ENCODE measurements around the gene ZNF385B. TPM values are rescaled to one million over a fixed set of nuclear protein-coding genes. Genes with fewer than 3 reads are reported as not detected.
"Not testable (repeated sequence)": the region's sequence is repeated elsewhere in the genome, so short reads cannot be mapped to it uniquely, and the experiment has no call there.

The ZNF385B gene
- total and polyA plus RNA-seq, 5 experiments from 2014 or later = not detected

DNA sequence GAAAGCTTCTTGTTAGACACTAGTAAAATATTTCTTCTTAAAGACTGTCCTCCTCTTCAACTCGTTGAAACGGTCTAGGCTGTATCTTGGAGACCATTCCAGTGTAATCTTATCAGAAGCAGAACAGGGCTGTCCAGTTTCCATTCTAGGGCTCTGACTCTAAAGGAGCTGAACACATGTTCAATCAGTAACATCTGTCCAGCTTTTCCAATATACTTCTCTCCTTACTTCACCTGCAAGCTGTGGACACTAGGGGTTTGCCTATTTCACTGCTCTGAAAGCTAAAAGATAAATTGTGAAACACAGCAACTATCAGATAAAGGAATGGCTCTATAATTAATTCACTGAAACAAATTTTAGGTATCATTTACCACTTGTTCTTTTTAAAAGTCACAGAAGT, 73.8 kb downstream of the ZNF385B start:
- POLR2A ChIA-PET = no interaction called here
- Mint-ChIP-seq H3K27ac (no peak overlapping the region), H3K4me1 (no peaks in the 10 kb centered on the region), H3K4me3 (no peak overlapping the region), H3K36me3 (no peaks in the 10 kb centered on the region), H3K27me3 (peaks cover 0 to 2% (median 0%) of the 10 kb centered on the region in 5 donors), H3K9me3 (peaks cover 0 to 12% (median 3%) of the 10 kb centered on the region in 9 donors)
- DNase-seq (no peak), ATAC-seq (no peak)

DNA sequence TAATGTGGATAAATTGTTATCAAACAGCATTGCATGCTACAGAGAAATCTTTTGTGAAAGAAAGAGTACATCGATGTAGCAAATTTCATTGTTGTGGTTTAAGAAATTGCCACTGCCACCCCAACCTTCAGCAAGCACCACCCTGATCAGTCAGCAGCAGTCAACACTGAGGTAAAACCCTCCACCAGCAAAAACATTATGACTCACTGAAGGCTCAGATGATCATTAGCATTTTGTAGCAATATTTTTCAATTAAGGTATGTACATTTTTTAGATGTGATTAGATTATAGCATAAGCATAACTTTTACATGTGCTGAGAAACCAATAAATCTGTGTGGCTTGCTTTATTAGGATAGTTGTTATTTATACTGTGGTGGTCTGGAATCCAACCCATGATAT, 75.5 kb downstream of the ZNF385B start:
- H3K4me3 Mint-ChIP-seq = no peak overlapping the region
- DNase-seq (no peak), ATAC-seq (no peak)
- POLR2A ChIA-PET = no interaction called here
- H3K4me1 Mint-ChIP-seq = no peaks in the 10 kb centered on the region
- H3K36me3 Mint-ChIP-seq = no peaks in the 10 kb centered on the region
- peaks cover 0 to 2% (median 2%) of the 10 kb centered on the region in 5 donors for H3K27me3 Mint-ChIP-seq
- peaks cover 0 to 12% (median 3%) of the 10 kb centered on the region in 9 donors for H3K9me3 Mint-ChIP-seq
- H3K27ac Mint-ChIP-seq = no peak overlapping the region

DNA sequence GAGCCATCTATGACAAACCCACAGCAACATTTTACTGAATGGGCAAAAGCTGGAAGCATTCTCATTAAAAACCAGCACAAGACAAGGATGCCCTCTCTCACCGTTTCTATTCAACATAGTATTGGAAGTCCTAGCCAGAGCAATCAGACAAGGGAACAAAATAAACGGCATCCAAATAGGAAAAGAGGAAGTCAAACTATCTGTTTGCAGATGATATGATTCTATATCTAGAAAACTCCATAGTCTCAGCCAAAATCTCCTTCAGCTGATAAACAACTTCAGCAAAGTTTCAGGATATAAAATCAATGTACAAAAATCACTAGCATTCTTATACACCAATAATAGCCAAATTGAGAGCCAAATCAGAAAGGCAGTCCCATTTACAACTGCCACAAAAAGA, 79.1 kb downstream of the ZNF385B start:
- peaks cover 0 to 12% (median 3%) of the 10 kb centered on the region in 9 donors for H3K9me3 Mint-ChIP-seq
- POLR2A ChIA-PET, H3K4me1 Mint-ChIP-seq, H3K4me3 Mint-ChIP-seq, H3K36me3 Mint-ChIP-seq, ATAC-seq, H3K27me3 Mint-ChIP-seq, DNase-seq, H3K27ac Mint-ChIP-seq: not testable (repeated sequence)

DNA sequence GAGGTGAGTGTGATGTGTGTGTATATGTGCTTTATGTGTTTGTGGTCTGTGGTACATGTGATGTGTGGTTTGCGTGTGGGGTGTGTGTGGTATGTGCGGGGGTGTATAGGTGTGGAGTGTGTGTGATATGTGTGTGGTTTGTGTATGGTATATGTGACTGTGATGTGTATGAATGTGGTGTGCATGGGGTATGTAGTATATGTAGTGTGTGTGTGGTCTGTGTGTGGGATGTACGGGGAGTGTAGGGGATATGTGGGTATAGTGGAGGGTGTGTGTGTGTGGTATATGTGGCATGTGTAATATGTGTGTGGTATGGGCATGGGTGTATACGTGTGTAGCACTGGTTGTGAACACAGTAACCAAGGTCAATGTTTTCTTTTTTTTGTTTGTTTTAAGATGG, 87.4 kb downstream of the ZNF385B start:
- no peak overlapping the region for H3K27ac Mint-ChIP-seq
- peaks cover 0 to 15% (median 0%) of the 10 kb centered on the region in 9 donors for H3K9me3 Mint-ChIP-seq
- H3K36me3 Mint-ChIP-seq = no peaks in the 10 kb centered on the region
- ATAC-seq (no peak), DNase-seq (no peak)
- peaks cover 5 to 32% (median 9%) of the 10 kb centered on the region in 5 donors for H3K27me3 Mint-ChIP-seq
- H3K4me3 Mint-ChIP-seq = no peak overlapping the region
- no peaks in the 10 kb centered on the region for H3K4me1 Mint-ChIP-seq
- POLR2A ChIA-PET = no interaction called here

DNA sequence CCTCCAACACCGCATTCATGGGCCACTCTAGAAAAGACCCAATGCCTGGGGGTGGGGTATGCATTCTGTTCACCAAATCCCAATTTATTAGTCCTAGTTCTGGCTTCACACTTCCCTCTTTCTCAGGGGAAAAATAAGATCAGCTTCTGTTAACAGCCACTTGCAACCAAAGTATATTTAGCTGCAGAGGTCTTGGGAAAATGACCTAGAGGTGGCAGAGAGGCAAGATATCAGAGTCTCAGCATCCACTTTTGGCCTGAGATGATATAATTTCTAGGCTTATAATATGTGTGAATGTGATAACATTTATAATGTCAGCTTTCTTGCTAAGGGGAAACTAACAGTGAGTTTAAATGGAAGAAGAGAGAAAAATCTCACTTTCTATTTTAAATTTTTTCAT, 89.1 kb downstream of the ZNF385B start:
- POLR2A ChIA-PET = no interaction called here
- no peak overlapping the region for H3K27ac Mint-ChIP-seq
- no peaks in the 10 kb centered on the region for H3K36me3 Mint-ChIP-seq
- H3K4me1 Mint-ChIP-seq = no peaks in the 10 kb centered on the region
- ATAC-seq = no peak
- H3K27me3 Mint-ChIP-seq = peaks cover 6 to 33% (median 10%) of the 10 kb centered on the region in 5 donors
- DNase-seq = no peak
- peaks cover 0 to 11% (median 0%) of the 10 kb centered on the region in 9 donors for H3K9me3 Mint-ChIP-seq
- H3K4me3 Mint-ChIP-seq = no peak overlapping the region

DNA sequence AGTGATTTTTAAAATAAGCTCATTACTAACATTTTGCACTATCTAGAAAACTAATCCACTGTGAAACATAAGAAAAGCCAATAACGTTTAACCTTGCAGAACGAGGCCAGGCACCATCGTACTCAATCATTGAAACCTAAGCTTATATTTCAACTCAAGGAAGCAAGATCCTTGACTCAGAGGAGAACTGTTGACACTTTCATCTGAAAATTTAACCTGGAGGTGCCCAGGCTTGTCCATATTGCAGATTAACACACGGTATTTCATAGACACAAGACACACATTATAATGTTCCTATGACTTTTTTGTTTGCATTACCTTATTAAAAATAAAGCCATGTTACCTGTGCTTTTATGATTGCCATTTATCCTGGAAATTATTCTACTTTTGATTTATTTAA, 89.6 kb downstream of the ZNF385B start:
- Mint-ChIP-seq H3K9me3 (peaks cover 0 to 11% (median 0%) of the 10 kb centered on the region in 9 donors), H3K4me1 (no peaks in the 10 kb centered on the region), H3K36me3 (no peaks in the 10 kb centered on the region), H3K27me3 (peaks cover 6 to 37% (median 11%) of the 10 kb centered on the region in 5 donors), H3K4me3 (no peak overlapping the region), H3K27ac (no peak overlapping the region)
- DNase-seq (no peak), ATAC-seq (no peak)
- POLR2A ChIA-PET = no interaction called here

DNA sequence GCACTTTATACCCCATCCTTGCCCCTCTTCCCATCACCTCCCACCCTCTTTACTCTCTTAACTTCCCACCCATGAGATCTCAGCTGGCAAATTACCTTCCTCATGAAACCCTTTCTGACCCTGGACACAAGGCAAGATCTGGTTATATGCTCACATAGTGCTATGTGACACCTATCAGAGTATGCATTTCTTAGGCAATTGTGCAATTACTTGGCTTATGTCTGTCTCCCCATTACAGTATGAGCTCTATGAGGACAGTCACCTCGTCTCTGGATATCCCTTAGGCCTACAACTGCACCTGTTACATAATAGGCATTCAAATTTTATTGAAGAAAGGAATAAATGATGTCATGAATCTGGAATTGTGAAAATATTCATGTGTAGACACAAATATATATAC, 91.4 kb downstream of the ZNF385B start:
- H3K4me3 Mint-ChIP-seq = no peak overlapping the region
- H3K27ac Mint-ChIP-seq = no peak overlapping the region
- POLR2A ChIA-PET = no interaction called here
- DNase-seq (no peak), ATAC-seq (no peak)
- peaks cover 0 to 11% (median 0%) of the 10 kb centered on the region in 9 donors for H3K9me3 Mint-ChIP-seq
- H3K4me1 Mint-ChIP-seq = no peaks in the 10 kb centered on the region
- H3K36me3 Mint-ChIP-seq = peaks cover 0 to 1% (median 0%) of the 10 kb centered on the region in 3 donors
- H3K27me3 Mint-ChIP-seq = peaks cover 8 to 35% (median 14%) of the 10 kb centered on the region in 5 donors

DNA sequence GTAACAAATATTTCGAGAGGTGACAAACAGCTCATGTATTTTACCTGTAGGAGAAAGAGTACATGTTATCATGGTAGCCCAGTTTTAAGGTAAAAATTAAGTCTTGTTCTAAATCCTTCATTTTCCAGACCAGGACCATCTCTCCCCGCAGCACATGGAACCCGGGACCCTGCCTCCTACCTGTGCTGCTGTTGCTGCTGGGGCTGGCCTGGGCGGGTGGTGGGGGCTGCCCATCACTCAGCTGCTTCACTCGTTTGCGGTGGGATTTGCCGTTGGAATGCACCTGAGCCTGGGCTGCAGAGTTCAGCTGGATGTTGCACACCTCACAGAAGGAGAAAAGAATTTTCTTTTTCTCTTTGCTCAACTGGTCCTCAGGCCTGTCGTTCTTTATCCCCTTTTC, 92.1 kb downstream of the ZNF385B start:
- no peak overlapping the region for H3K4me3 Mint-ChIP-seq
- H3K9me3 Mint-ChIP-seq = peaks cover 0 to 15% (median 3%) of the 10 kb centered on the region in 9 donors
- no peaks in the 10 kb centered on the region for H3K4me1 Mint-ChIP-seq
- peaks cover 0 to 8% (median 0%) of the 10 kb centered on the region in 3 donors for H3K36me3 Mint-ChIP-seq
- H3K27me3 Mint-ChIP-seq = peaks cover 10 to 34% (median 14%) of the 10 kb centered on the region in 5 donors
- ATAC-seq (no peak), DNase-seq (no peak)
- H3K27ac Mint-ChIP-seq = no peak overlapping the region
- POLR2A ChIA-PET = no interaction called here

DNA sequence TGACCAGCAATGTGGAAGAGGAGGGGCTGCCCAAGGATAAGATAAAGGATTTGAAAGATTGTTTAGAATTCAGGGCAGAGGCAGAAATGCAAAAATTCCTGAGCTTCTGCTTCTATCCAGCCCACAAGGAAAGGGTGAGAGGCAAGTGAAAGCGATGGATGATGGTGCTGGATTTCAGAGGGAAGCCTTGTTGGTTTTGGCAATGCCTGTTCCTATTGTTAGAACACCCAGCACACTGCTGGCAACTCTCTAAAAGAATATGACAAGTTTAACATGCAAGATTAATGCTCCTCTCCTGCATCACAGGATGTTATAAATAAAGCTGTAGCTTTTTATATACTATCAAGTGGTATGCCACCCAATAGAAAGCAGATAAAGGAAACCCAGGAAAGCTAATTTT, 92.6 kb downstream of the ZNF385B start:
- peaks cover 0 to 9% (median 0%) of the 10 kb centered on the region in 3 donors for H3K36me3 Mint-ChIP-seq
- no peak overlapping the region for H3K4me3 Mint-ChIP-seq
- H3K27me3 Mint-ChIP-seq = peaks cover 7 to 28% (median 10%) of the 10 kb centered on the region in 5 donors
- ATAC-seq (no peak), DNase-seq (no peak)
- POLR2A ChIA-PET = no interaction called here
- H3K9me3 Mint-ChIP-seq = peaks cover 0 to 15% (median 7%) of the 10 kb centered on the region in 9 donors
- H3K4me1 Mint-ChIP-seq = no peaks in the 10 kb centered on the region
- H3K27ac Mint-ChIP-seq = no peak overlapping the region

DNA sequence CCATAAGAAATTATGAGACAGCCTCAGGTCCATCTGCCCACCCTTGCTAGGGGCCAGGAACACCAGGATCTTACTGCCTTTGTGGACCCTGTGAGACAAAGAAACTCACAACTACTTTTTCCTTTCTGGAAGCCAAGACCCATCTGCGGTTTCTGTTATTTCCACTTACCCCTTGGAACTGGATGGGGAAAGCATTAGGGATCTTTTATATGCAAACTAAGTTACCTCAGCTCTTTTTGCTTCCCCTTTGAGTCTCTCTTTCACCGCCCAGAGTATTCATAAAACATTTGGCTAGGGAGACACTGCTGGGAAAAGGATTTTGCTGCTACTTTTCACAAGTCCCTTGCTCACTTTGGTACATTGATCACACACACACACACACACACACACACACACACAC, 95.7 kb downstream of the ZNF385B start:
- Mint-ChIP-seq H3K36me3 (peaks cover 0 to 9% (median 0%) of the 10 kb centered on the region in 3 donors), H3K4me3 (no peak overlapping the region), H3K27ac (no peak overlapping the region), H3K4me1 (no peaks in the 10 kb centered on the region), H3K9me3 (peaks cover 0 to 15% (median 9%) of the 10 kb centered on the region in 9 donors), H3K27me3 (peaks cover 7 to 18% (median 12%) of the 10 kb centered on the region in 5 donors)
- DNase-seq (no peak), ATAC-seq (no peak)
- POLR2A ChIA-PET = no interaction called here

DNA sequence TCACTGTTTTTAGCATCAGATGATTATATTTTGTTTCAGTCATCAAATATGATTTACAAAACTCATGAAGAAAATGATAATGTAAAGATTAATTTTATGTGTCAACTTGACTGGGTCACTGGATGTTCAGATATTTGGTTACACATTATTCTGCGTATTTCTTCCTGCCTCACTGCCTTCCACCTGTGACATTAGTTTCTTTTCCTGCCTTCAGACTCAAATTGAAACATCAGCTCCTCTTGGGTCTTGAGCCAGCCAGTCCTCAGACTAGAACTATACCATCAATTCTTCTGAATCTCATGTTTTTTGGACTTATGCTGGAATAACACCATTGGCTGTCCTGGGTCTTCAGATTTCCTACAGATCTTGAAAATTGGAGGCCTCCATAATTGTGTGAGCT, 96.7 kb downstream of the ZNF385B start:
- Mint-ChIP-seq H3K36me3 (peaks cover 0 to 9% (median 0%) of the 10 kb centered on the region in 3 donors), H3K4me3 (no peak overlapping the region), H3K27me3 (peaks cover 4 to 18% (median 12%) of the 10 kb centered on the region in 5 donors), H3K4me1 (no peaks in the 10 kb centered on the region), H3K9me3 (peaks cover 0 to 17% (median 9%) of the 10 kb centered on the region in 9 donors), H3K27ac (no peak overlapping the region)
- DNase-seq (no peak), ATAC-seq (no peak)
- POLR2A ChIA-PET = no interaction called here

DNA sequence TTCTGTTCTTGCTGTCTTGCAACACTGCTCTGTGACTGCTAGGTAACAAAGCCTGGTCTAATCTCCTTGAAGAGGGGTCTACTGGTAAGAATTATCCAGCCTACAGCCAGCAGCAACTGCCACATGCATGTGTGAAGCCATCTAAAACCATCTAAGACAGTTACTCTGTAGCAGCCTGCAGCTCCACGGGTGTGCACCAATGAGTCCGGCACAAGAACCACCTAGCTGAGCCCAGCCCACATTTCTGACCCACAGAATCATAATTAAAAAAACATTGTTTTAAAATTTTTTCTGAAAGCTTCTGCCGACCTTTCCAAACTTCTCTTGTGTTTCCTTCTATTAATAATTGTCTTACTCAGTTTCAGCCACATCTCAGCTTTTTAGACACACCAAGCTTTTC, 102.8 kb downstream of the ZNF385B start:
- Mint-ChIP-seq H3K9me3 (peaks cover 0 to 7% (median 3%) of the 10 kb centered on the region in 9 donors), H3K4me1 (no peaks in the 10 kb centered on the region), H3K27ac (no peak overlapping the region), H3K4me3 (no peak overlapping the region), H3K27me3 (peaks cover 0 to 22% (median 2%) of the 10 kb centered on the region in 5 donors), H3K36me3 (no peaks in the 10 kb centered on the region)
- POLR2A ChIA-PET = no interaction called here
- DNase-seq (no peak), ATAC-seq (no peak)

DNA sequence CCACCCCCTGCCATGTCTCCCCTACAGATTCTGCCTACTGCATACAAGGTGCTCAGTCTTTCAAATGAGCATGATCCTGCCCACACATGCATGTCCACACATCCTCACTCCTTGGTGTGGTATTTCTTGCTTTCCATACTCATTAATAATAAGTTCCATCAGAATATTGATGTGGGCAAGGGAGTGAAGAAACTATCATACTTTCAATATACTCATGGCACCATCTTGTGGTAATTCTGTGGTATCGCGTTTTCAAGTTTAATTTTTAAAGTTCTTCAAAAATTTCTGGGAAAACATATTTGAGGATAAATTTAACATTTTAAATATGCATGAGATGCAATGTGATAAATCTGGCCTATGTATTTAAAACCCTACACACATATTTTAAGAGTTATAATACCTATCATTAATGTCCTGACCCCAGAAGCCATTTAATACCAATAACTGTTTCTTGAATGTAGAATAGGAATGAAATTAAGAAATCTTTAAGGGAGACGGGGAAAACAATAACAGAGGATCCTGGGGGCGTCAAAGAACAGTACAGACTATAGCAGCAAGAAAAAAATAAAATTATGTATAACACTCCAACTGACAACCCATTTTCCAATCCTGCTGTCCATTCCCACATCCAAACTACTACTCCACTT, 110.1 kb downstream of the ZNF385B start:
- H3K4me1 Mint-ChIP-seq = no peaks in the 10 kb centered on the region
- no peak overlapping the region for H3K4me3 Mint-ChIP-seq
- H3K27me3 Mint-ChIP-seq = peaks cover 1 to 13% (median 3%) of the 10 kb centered on the region in 5 donors
- ATAC-seq (no peak), DNase-seq (peak in 1 of 10 donors; percentile 1)
- H3K36me3 Mint-ChIP-seq = no peaks in the 10 kb centered on the region
- H3K9me3 Mint-ChIP-seq = no peaks in the 10 kb centered on the region
- POLR2A ChIA-PET = no interaction called here
- H3K27ac Mint-ChIP-seq = no peak overlapping the region

DNA sequence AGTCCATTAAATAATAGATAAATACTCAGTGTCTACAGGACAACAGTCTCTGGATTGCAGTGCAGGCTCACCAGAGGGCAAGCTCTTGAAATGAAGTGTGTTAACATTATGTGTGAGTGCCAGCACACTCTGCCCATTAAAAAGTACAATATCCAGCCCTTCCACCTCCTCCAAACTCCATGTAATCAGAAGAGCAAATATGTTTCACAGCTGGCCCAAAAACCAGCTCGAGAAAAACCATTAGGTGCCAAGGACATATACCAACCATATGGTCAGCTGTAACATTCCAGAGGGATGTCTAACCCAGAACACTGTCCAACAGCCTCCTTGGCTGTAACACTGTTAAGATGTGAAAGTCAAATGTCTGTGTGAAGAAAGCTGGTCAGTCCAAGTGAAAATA, 112.2 kb downstream of the ZNF385B start:
- no peak overlapping the region for H3K27ac Mint-ChIP-seq
- no peaks in the 10 kb centered on the region for H3K4me1 Mint-ChIP-seq
- H3K9me3 Mint-ChIP-seq = no peaks in the 10 kb centered on the region
- ATAC-seq = no peak
- POLR2A ChIA-PET = no interaction called here
- no peak overlapping the region for H3K4me3 Mint-ChIP-seq
- peaks cover 2 to 12% (median 4%) of the 10 kb centered on the region in 5 donors for H3K27me3 Mint-ChIP-seq
- DNase-seq = no peak
- H3K36me3 Mint-ChIP-seq = no peaks in the 10 kb centered on the region
